Muscle of arm (tissue), 12 donors: ENCODE measurements around the gene COL27A1. TPM values are rescaled to one million over a fixed set of nuclear protein-coding genes. Genes with fewer than 3 reads are reported as not detected.

ENCODE experiments used
- DNase-seq: peaks from one replicate; pipeline ENCODE4 v3.0.0-alpha.2; 2013
- polyA plus RNA-seq, 12 donors: library from polyadenylated mRNA; unstranded; fragments of 120-200 nt; gene quantifications; one replicate each; pipeline ENCODE4 v1.2.1, GENCODE V29; 2013; ENCODE audit not compliant: insufficient read length in 12 of 12

COL27A1 gene
- polyA plus RNA-seq, 12 donors = 26.0 to 124 (median 34.1) TPM

GRCh38 chr9:114240647-114241558 is 85.6 kb downstream of the COL27A1 start:
- no peak for DNase-seq

- no peak for DNase-seq
Measured at GRCh38 chr9:114242837-114243236, 87.5 kb downstream of the COL27A1 start.

- DNase-seq = no peak
Measured at GRCh38 chr9:114243240-114243639, 87.9 kb downstream of the COL27A1 start.

GRCh38 chr9:114244570-114244969 is 89.2 kb downstream of the COL27A1 start:
- no peak for DNase-seq

GRCh38 chr9:114246558-114246957 is 91.2 kb downstream of the COL27A1 start:
- no peak for DNase-seq

- no peak for DNase-seq
Measured at GRCh38 chr9:114247077-114247476, 91.7 kb downstream of the COL27A1 start.

GRCh38 chr9:114247491-114247890 is 92.2 kb downstream of the COL27A1 start:
- DNase-seq = no peak

- no peak for DNase-seq
Measured at GRCh38 chr9:114248299-114248707, 93.0 kb downstream of the COL27A1 start.

- no peak for DNase-seq
Measured at GRCh38 chr9:114249424-114250234, 94.3 kb downstream of the COL27A1 start.

- peak; percentile 87 for DNase-seq
Measured at GRCh38 chr9:114250235-114250568, 94.9 kb downstream of the COL27A1 start.

- DNase-seq = no peak
Measured at GRCh38 chr9:114250648-114251047, 95.3 kb downstream of the COL27A1 start.

GRCh38 chr9:114252394-114252793 is 97.1 kb downstream of the COL27A1 start:
- no peak for DNase-seq

- no peak for DNase-seq
Measured at GRCh38 chr9:114256827-114257328, 101.5 kb downstream of the COL27A1 start.

- DNase-seq = no peak
Measured at GRCh38 chr9:114258218-114258617, 102.9 kb downstream of the COL27A1 start.

GRCh38 chr9:114258866-114259797 is 103.8 kb downstream of the COL27A1 start:
- DNase-seq = no peak

- no peak for DNase-seq
Measured at GRCh38 chr9:114259798-114260523, 104.6 kb downstream of the COL27A1 start.

- no peak for DNase-seq
Measured at GRCh38 chr9:114261026-114261425, 105.7 kb downstream of the COL27A1 start.

- no peak for DNase-seq
Measured at GRCh38 chr9:114261987-114262386, 106.7 kb downstream of the COL27A1 start.

GRCh38 chr9:114263853-114264510 is 108.6 kb downstream of the COL27A1 start:
- DNase-seq = no peak
